ENCODE data around the gene SUSD5.

Gene SUSD5

DNA sequence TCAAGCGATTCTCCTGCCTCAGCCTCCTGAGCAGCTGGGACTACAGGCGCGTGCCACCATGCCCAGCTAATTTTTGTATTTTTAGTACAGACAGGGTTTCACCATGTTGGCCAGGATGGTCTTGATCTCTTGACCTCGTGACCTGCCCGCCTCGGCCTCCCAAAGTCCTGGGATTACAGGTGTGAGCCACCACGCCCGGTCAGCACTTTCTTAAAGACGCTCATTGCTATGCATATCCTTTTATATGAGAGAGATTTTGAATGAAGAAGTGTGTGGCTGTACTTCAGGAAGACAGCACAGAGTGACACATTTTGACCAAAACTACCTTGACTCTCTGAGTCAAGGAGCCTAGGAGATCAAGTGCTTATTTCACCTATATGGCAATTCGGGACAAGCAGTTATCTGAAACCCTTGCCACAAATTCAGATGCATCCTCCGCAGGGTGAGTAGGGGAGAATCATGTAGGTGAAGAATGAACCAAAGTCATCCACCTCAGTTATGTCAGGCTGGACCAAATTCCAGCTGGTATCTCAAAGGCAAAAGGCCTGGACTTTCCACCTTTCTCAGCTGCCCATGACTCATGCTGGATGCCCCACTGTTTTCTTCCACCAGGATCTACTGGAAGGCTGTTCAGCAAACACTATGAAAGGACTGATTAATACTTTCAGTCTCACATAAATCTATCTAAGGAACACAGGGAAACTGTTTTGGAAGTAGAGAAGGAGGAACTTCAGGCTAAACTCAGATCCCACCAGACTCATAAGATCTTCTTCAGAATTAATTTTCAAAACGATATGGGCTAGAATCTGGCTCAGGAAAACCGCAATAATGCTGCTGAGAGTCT, 31.9 kb downstream of the SUSD5 start (continued):
- TF ChIP-seq ZNF302 (tag by site-specific recombination; IDR thresholded peaks at IDR 0.05; ENCODE audit: low read depth) (no peak), ZNF544 (tag by site-specific recombination; IDR thresholded peaks at IDR 0.05) (no peak), ZNF830 (tag by site-specific recombination; IDR thresholded peaks at IDR 0.05; ENCODE audit: low read depth) (no peak)

DNA sequence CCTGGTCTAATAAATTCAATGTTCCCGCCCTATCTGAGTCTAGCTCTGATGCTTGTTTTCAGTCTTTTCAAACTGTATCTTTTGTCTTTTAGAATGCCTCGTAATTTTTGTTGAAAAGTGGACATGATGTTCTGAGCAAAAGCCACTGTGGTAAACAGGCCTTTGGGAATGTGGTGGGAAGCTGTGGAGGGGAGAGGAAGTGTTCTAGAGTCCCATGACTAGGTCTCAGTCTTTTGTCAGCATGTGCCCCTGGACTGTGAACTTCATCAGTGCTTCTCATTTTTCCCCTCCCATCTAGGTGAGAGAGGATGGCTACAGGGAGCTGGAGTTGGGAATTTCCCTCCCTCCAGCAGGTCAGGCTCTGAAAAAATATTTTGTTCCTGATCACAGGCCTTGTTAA, 33.7 kb downstream of the SUSD5 start:
- no peak overlapping the region for H3K4me3 ChIP-seq (ENCODE audit: low read depth, low read length)
- no peaks in the 10 kb centered on the region for H3K9me3 ChIP-seq (ENCODE audit: control insufficient read depth, insufficient read depth, low read depth, low read length)
- no peaks in the 10 kb centered on the region for H3K4me1 ChIP-seq (ENCODE audit: control insufficient read depth, insufficient read depth, low read length)
- ChIA-PET POLR2A (no interaction called here), CTCF (interaction anchor here (0.9 to 1.1 kb wide), 2 partner anchors 17 to 188 kb away, joined by 3 to 5 read pairs; no protein-coding TSS in a partner anchor)
- no peak overlapping the region for H3K27ac ChIP-seq (ENCODE audit: extremely low read depth, low read depth, low read length)
- H3K36me3 ChIP-seq (ENCODE audit: control insufficient read depth in 2 of 2, insufficient read depth in 1 of 2, low read length in 2 of 2), result no peaks in the 10 kb centered on the region
- no peak for TF ChIP-seq ZNF473 (tag by site-specific recombination; IDR thresholded peaks at IDR 0.05)
- TF ChIP-seq, protein P1, sequence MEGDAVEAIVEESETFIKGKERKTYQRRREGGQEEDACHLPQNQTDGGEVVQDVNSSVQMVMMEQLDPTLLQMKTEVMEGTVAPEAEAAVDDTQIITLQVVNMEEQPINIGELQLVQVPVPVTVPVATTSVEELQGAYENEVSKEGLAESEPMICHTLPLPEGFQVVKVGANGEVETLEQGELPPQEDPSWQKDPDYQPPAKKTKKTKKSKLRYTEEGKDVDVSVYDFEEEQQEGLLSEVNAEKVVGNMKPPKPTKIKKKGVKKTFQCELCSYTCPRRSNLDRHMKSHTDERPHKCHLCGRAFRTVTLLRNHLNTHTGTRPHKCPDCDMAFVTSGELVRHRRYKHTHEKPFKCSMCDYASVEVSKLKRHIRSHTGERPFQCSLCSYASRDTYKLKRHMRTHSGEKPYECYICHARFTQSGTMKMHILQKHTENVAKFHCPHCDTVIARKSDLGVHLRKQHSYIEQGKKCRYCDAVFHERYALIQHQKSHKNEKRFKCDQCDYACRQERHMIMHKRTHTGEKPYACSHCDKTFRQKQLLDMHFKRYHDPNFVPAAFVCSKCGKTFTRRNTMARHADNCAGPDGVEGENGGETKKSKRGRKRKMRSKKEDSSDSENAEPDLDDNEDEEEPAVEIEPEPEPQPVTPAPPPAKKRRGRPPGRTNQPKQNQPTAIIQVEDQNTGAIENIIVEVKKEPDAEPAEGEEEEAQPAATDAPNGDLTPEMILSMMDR (tag by site-specific recombination; IDR thresholded peaks at IDR 0.05), result no peak
- TF ChIP-seq ZFP37 (tag by site-specific recombination; IDR thresholded peaks at IDR 0.05), result no peak
- no peak for TF ChIP-seq ZNF623 (tag by site-specific recombination; IDR thresholded peaks at IDR 0.05)
- TF ChIP-seq ZNF529 (tag by site-specific recombination; IDR thresholded peaks at IDR 0.05; ENCODE audit: insufficient replicate concordance), result no peak
- TF ChIP-seq, protein P2, sequence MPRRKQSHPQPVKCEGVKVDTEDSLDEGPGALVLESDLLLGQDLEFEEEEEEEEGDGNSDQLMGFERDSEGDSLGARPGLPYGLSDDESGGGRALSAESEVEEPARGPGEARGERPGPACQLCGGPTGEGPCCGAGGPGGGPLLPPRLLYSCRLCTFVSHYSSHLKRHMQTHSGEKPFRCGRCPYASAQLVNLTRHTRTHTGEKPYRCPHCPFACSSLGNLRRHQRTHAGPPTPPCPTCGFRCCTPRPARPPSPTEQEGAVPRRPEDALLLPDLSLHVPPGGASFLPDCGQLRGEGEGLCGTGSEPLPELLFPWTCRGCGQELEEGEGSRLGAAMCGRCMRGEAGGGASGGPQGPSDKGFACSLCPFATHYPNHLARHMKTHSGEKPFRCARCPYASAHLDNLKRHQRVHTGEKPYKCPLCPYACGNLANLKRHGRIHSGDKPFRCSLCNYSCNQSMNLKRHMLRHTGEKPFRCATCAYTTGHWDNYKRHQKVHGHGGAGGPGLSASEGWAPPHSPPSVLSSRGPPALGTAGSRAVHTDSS (tag by site-specific recombination; IDR thresholded peaks at IDR 0.05), result no peak
- TF ChIP-seq, protein P3, sequence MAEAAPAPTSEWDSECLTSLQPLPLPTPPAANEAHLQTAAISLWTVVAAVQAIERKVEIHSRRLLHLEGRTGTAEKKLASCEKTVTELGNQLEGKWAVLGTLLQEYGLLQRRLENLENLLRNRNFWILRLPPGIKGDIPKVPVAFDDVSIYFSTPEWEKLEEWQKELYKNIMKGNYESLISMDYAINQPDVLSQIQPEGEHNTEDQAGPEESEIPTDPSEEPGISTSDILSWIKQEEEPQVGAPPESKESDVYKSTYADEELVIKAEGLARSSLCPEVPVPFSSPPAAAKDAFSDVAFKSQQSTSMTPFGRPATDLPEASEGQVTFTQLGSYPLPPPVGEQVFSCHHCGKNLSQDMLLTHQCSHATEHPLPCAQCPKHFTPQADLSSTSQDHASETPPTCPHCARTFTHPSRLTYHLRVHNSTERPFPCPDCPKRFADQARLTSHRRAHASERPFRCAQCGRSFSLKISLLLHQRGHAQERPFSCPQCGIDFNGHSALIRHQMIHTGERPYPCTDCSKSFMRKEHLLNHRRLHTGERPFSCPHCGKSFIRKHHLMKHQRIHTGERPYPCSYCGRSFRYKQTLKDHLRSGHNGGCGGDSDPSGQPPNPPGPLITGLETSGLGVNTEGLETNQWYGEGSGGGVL (tag by site-specific recombination; IDR thresholded peaks at IDR 0.05), result no peak
- TF ChIP-seq, protein P4, sequence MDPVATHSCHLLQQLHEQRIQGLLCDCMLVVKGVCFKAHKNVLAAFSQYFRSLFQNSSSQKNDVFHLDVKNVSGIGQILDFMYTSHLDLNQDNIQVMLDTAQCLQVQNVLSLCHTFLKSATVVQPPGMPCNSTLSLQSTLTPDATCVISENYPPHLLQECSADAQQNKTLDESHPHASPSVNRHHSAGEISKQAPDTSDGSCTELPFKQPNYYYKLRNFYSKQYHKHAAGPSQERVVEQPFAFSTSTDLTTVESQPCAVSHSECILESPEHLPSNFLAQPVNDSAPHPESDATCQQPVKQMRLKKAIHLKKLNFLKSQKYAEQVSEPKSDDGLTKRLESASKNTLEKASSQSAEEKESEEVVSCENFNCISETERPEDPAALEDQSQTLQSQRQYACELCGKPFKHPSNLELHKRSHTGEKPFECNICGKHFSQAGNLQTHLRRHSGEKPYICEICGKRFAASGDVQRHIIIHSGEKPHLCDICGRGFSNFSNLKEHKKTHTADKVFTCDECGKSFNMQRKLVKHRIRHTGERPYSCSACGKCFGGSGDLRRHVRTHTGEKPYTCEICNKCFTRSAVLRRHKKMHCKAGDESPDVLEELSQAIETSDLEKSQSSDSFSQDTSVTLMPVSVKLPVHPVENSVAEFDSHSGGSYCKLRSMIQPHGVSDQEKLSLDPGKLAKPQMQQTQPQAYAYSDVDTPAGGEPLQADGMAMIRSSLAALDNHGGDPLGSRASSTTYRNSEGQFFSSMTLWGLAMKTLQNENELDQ (tag by site-specific recombination; IDR thresholded peaks at IDR 0.05; ENCODE audit: low read depth), result no peak
- TF ChIP-seq, protein P5, sequence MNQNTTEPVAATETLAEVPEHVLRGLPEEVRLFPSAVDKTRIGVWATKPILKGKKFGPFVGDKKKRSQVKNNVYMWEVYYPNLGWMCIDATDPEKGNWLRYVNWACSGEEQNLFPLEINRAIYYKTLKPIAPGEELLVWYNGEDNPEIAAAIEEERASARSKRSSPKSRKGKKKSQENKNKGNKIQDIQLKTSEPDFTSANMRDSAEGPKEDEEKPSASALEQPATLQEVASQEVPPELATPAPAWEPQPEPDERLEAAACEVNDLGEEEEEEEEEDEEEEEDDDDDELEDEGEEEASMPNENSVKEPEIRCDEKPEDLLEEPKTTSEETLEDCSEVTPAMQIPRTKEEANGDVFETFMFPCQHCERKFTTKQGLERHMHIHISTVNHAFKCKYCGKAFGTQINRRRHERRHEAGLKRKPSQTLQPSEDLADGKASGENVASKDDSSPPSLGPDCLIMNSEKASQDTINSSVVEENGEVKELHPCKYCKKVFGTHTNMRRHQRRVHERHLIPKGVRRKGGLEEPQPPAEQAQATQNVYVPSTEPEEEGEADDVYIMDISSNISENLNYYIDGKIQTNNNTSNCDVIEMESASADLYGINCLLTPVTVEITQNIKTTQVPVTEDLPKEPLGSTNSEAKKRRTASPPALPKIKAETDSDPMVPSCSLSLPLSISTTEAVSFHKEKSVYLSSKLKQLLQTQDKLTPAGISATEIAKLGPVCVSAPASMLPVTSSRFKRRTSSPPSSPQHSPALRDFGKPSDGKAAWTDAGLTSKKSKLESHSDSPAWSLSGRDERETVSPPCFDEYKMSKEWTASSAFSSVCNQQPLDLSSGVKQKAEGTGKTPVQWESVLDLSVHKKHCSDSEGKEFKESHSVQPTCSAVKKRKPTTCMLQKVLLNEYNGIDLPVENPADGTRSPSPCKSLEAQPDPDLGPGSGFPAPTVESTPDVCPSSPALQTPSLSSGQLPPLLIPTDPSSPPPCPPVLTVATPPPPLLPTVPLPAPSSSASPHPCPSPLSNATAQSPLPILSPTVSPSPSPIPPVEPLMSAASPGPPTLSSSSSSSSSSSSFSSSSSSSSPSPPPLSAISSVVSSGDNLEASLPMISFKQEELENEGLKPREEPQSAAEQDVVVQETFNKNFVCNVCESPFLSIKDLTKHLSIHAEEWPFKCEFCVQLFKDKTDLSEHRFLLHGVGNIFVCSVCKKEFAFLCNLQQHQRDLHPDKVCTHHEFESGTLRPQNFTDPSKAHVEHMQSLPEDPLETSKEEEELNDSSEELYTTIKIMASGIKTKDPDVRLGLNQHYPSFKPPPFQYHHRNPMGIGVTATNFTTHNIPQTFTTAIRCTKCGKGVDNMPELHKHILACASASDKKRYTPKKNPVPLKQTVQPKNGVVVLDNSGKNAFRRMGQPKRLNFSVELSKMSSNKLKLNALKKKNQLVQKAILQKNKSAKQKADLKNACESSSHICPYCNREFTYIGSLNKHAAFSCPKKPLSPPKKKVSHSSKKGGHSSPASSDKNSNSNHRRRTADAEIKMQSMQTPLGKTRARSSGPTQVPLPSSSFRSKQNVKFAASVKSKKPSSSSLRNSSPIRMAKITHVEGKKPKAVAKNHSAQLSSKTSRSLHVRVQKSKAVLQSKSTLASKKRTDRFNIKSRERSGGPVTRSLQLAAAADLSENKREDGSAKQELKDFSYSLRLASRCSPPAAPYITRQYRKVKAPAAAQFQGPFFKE (tag by site-specific recombination; IDR thresholded peaks at IDR 0.05; ENCODE audit: borderline replicate concordance), result no peak
- TF ChIP-seq, protein P6, sequence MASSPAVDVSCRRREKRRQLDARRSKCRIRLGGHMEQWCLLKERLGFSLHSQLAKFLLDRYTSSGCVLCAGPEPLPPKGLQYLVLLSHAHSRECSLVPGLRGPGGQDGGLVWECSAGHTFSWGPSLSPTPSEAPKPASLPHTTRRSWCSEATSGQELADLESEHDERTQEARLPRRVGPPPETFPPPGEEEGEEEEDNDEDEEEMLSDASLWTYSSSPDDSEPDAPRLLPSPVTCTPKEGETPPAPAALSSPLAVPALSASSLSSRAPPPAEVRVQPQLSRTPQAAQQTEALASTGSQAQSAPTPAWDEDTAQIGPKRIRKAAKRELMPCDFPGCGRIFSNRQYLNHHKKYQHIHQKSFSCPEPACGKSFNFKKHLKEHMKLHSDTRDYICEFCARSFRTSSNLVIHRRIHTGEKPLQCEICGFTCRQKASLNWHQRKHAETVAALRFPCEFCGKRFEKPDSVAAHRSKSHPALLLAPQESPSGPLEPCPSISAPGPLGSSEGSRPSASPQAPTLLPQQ (tag by site-specific recombination; IDR thresholded peaks at IDR 0.05), result no peak
- TF ChIP-seq ZNF768 (tag by site-specific recombination; IDR thresholded peaks at IDR 0.05), result no peak
- TF ChIP-seq, protein P7, sequence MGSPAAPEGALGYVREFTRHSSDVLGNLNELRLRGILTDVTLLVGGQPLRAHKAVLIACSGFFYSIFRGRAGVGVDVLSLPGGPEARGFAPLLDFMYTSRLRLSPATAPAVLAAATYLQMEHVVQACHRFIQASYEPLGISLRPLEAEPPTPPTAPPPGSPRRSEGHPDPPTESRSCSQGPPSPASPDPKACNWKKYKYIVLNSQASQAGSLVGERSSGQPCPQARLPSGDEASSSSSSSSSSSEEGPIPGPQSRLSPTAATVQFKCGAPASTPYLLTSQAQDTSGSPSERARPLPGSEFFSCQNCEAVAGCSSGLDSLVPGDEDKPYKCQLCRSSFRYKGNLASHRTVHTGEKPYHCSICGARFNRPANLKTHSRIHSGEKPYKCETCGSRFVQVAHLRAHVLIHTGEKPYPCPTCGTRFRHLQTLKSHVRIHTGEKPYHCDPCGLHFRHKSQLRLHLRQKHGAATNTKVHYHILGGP (tag by site-specific recombination; IDR thresholded peaks at IDR 0.05), result no peak
- no peak for TF ChIP-seq ZNF366 (tag by site-specific recombination; conservative IDR thresholded peaks at IDR 0.05)
- TF ChIP-seq ZNF214 (tag by site-specific recombination; IDR thresholded peaks at IDR 0.05; ENCODE audit: borderline replicate concordance), result no peak
- no peak for TF ChIP-seq ZNF174 (tag by site-specific recombination; IDR thresholded peaks at IDR 0.05)

Data from HEK293 (cell line).